RKO (cell line): ENCODE data around the gene CDKL4.
"Not testable (repeated sequence)": the region's sequence is repeated elsewhere in the genome, so short reads cannot be mapped to it uniquely, and the experiment has no call there.

Experiments
- DNase-seq: peaks from one replicate; pipeline ENCODE4 v3.0.0-alpha.2; 2016; ENCODE audit warnings: low spot score

The CDKL4 gene

GRCh38 chr2:39142904-39143605 is 100.7 kb downstream of the CDKL4 start:
- no peak for DNase-seq

GRCh38 chr2:39141334-39142271 is 102.2 kb downstream of the CDKL4 start:
- no peak for DNase-seq

GRCh38 chr2:39140948-39141333 is 102.8 kb downstream of the CDKL4 start:
- not testable (repeated sequence) for DNase-seq

GRCh38 chr2:39140322-39140847 is 103.4 kb downstream of the CDKL4 start:
- no peak for DNase-seq

GRCh38 chr2:39139511-39140237 is 104.1 kb downstream of the CDKL4 start:
- no peak for DNase-seq

- no peak for DNase-seq
These were observed 104.9 kb downstream of the CDKL4 start for GRCh38 chr2:39138837-39139211.

- not testable (repeated sequence) for DNase-seq
These were observed 105.5 kb downstream of the CDKL4 start for GRCh38 chr2:39138187-39138836.

GRCh38 chr2:39136799-39137198 is 107.0 kb downstream of the CDKL4 start:
- no peak for DNase-seq

- no peak for DNase-seq
These were observed 108.0 kb downstream of the CDKL4 start for GRCh38 chr2:39135690-39136259.

- no peak for DNase-seq
These were observed 110.4 kb downstream of the CDKL4 start for GRCh38 chr2:39133215-39133851.

- no peak for DNase-seq
These were observed 114.8 kb downstream of the CDKL4 start for GRCh38 chr2:39128919-39129391.

GRCh38 chr2:39127973-39128372 is 115.8 kb downstream of the CDKL4 start:
- no peak for DNase-seq
